ENCODE measurements around the gene TNXB. TPM values are rescaled to one million over a fixed set of nuclear protein-coding genes. Genes with fewer than 3 reads are reported as not detected.
A peak's percentile ranks its signal among the peaks of the same experiment; 100 is the strongest.

The TNXB gene
- total and polyA plus RNA-seq, 2 of the 4 experiments (the other 2 are of a cell fraction): 0.05 TPM; not detected in 1

DNA sequence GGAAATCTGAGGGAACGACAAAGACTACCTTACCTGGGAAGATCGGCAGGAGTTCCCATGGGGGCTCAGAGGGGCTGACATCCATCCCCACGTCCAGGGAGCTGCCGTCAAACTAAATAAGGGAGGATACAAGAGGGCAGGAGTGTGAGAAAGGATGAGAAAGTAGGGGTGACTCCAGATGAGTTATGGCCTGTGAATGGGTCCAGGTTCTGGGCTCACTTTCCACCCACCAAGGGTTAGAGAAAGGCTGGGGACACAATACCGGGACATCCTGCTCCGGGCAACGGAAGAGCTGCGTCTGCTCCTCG lies 18.2 kb upstream of the TNXB start:
- H3K27ac ChIP-seq (ENCODE audit: insufficient read depth, low read length): peak overlapping the region; percentile 95
- peak overlapping the region; percentile 68; the same call in 1 of the 2 replicates for H3K56ac ChIP-seq (ENCODE audit: extremely low read depth, insufficient read depth, low read length)
- peaks cover 7% of the 10 kb centered on the region; the same call in 1 of the 2 replicates for H3K36me3 ChIP-seq (ENCODE audit: control insufficient read depth, insufficient read depth, low read length)
- H2BK20ac ChIP-seq (ENCODE audit: low read depth, low read length): no peak overlapping the region
- peak overlapping the region; percentile 81 for H3K4me3 ChIP-seq (ENCODE audit: insufficient read depth, low read depth, low read length)
- peaks cover 8% of the 10 kb centered on the region for H3K4me1 ChIP-seq (ENCODE audit: control insufficient read depth, insufficient read depth, low read length)
- peaks cover 10% of the 10 kb centered on the region; the same call in 1 of the 2 replicates for H3K9me1 ChIP-seq (ENCODE audit: insufficient read depth, low read length)
- no peaks in the 10 kb centered on the region for H3K27me3 ChIP-seq (ENCODE audit: control insufficient read depth, insufficient read depth, low read length)
- in situ Hi-C loops (cut with MboI; ENCODE audit: low sequenced_read_pairs) (no loop called here), dilution Hi-C loops (cut with HindIII; ENCODE audit: low sequenced_read_pairs, unreplicated experiment) (no loop called here), intact Hi-C loops (cut with micrococcal nuclease) (no loop called here)
- TF ChIP-seq FOS (IDR thresholded peaks at IDR 0.05; ENCODE audit: low read depth, low read length) (no peak), SMC3 (IDR thresholded peaks at IDR 0.05; ENCODE audit: low read depth, low read length) (no peak), CHD1 (IDR thresholded peaks at IDR 0.05; ENCODE audit: low read depth, low read length) (no peak), BHLHE40 (IDR thresholded peaks at IDR 0.05; ENCODE audit: low read depth, low read length) (no peak), RFX5 (IDR thresholded peaks at IDR 0.05; ENCODE audit: low read depth, low read length) (no peak), MXI1 (IDR thresholded peaks at IDR 0.05; ENCODE audit: borderline replicate concordance, low read depth, low read length) (no peak), POLR2A (IDR thresholded peaks at IDR 0.05; ENCODE audit: low read depth, low read length) (no peak), MAZ (IDR thresholded peaks at IDR 0.05; ENCODE audit: borderline replicate concordance, low read depth, low read length) (no peak), CEBPB (IDR thresholded peaks at IDR 0.05; ENCODE audit: low read depth, low read length) (no peak), RCOR1 (IDR thresholded peaks at IDR 0.05; ENCODE audit: insufficient replicate concordance, low read length) (no peak), RAD21 (IDR thresholded peaks at IDR 0.05; ENCODE audit: low read length) (no peak), NFE2L2 (IDR thresholded peaks at IDR 0.05; ENCODE audit: low read depth, low read length) (no peak), MAFK (IDR thresholded peaks at IDR 0.05; ENCODE audit: low read depth, low read length) (no peak)
- TF ChIP-seq, protein P1, sequence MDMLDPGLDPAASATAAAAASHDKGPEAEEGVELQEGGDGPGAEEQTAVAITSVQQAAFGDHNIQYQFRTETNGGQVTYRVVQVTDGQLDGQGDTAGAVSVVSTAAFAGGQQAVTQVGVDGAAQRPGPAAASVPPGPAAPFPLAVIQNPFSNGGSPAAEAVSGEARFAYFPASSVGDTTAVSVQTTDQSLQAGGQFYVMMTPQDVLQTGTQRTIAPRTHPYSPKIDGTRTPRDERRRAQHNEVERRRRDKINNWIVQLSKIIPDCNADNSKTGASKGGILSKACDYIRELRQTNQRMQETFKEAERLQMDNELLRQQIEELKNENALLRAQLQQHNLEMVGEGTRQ (IDR thresholded peaks at IDR 0.05; ENCODE audit: low read depth, low read length): no peak
- TF ChIP-seq, protein P2, sequence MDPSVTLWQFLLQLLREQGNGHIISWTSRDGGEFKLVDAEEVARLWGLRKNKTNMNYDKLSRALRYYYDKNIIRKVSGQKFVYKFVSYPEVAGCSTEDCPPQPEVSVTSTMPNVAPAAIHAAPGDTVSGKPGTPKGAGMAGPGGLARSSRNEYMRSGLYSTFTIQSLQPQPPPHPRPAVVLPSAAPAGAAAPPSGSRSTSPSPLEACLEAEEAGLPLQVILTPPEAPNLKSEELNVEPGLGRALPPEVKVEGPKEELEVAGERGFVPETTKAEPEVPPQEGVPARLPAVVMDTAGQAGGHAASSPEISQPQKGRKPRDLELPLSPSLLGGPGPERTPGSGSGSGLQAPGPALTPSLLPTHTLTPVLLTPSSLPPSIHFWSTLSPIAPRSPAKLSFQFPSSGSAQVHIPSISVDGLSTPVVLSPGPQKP (IDR thresholded peaks at IDR 0.05; ENCODE audit: borderline replicate concordance, low read depth, low read length): no peak
- peak overlapping the region; percentile 29; the same call in 1 of the 2 replicates for H3K23ac ChIP-seq (ENCODE audit: low read depth, low read length)
- DNase-seq (no peak), ATAC-seq (ENCODE audit: low read depth) (no peak)
- BruUV-seq (replicated peaks): no TSS peak
- H2BK120ac ChIP-seq (ENCODE audit: low read depth, low read length): no peak overlapping the region
- peak overlapping the region; percentile 95 for H3K4me2 ChIP-seq (ENCODE audit: low read depth, low read length)
- H3K14ac ChIP-seq (replicated peaks; ENCODE audit: low read depth, low read length): peak overlapping the region; percentile 67; the same call in 1 of the 2 replicates
- H3K18ac ChIP-seq (ENCODE audit: low read depth, low read length): no peak overlapping the region
- H3K79me1 ChIP-seq (ENCODE audit: low read depth in 1 of 2, low read length in 2 of 2): peaks cover 31 to 52% of the 10 kb centered on the region in 2 experiments
- POLR2A ChIA-PET (ENCODE audit: unreplicated experiment): no interaction called here
- no peaks in the 10 kb centered on the region; the same call in 1 of the 2 replicates for H4K20me1 ChIP-seq (ENCODE audit: insufficient read depth, low read length)
- H4K8ac ChIP-seq (ENCODE audit: low read depth in 2 of 2, low read length in 2 of 2): peak overlapping the region; percentile 11 to 84; a peak in 2 of 4 replicates
- peak overlapping the region; percentile 59 for H3K4ac ChIP-seq (ENCODE audit: low read depth, low read length)
- H2AK5ac ChIP-seq (ENCODE audit: low read depth, low read length): peak overlapping the region; percentile 49; the same call in 1 of the 2 replicates
- H3K9me3 ChIP-seq (ENCODE audit: control insufficient read depth, insufficient read depth, low read length): no peaks in the 10 kb centered on the region
- no peak overlapping the region for H2BK5ac ChIP-seq (ENCODE audit: low read depth, low read length, poor library complexity, severe bottlenecking)
- peak overlapping the region; percentile 19 for H2AFZ ChIP-seq (replicated peaks; ENCODE audit: low read length, poor library complexity)
- CTCF ChIA-PET: interaction anchor here (1.2 to 2.4 kb wide), 2 partner anchors 9 to 34 kb away, joined by 4 to 12 read pairs; no protein-coding TSS in a partner anchor
- peak overlapping the region; percentile 96 for H3K9ac ChIP-seq (ENCODE audit: low read depth, low read length)
- peak overlapping the region; percentile 21; the same call in 1 of the 2 replicates for H4K91ac ChIP-seq (ENCODE audit: insufficient read depth, low read depth, low read length)
- no peak overlapping the region for H4K5ac ChIP-seq (ENCODE audit: low read depth, low read length)
- H2AK9ac ChIP-seq (replicated peaks; ENCODE audit: low read depth, low read length, poor library complexity): peak overlapping the region; percentile 1
- no peak overlapping the region for H2BK15ac ChIP-seq (ENCODE audit: low read depth, low read length)
- 7% methylated on average over 6 of the region's 9 CpGs; no CpG with 5 or more reads in 1 of the 2 experiments for WGBS, 2 experiments (ENCODE audit: extremely low coverage in 2 of 2, insufficient read length in 1 of 2)
